HepG2 (cell line): ENCODE results near the gene MAN2A1. TPM values are rescaled to one million over a fixed set of nuclear protein-coding genes. Genes with fewer than 3 reads are reported as not detected.

ENCODE experiments used
- ATAC-seq: fragments of 200-7000 bp; cut with Tn5 transposase; 3 replicates; pipeline ENCODE4 v1.9.1; 2020; ENCODE audit warnings: mild to moderate bottlenecking, moderate library complexity
- BruUV-seq: library from RNA; stranded (reverse); fragments of 400-500 nt; replicated peaks from 2 replicates; lab custom pipeline; 2021; lab: Mats Ljungman, UMichigan
- CTCF ChIA-PET: fragments of 300-600 bp; formaldehyde crosslinking; extraction: SDS; loops from one replicate; lab custom pipeline; 2021; ENCODE audit warnings: low total read pairs, inconsistent platforms, low intra/inter-chr PET ratio; lab: Yijun Ruan, JAX
- POLR2A ChIA-PET: fragments of 350-600 bp; sonication (Branson Sonifier 250); formaldehyde crosslinking; loops from one replicate; lab custom pipeline; 2020; ENCODE audit warnings: antibody characterized with exemption, inconsistent platforms; lab: Yijun Ruan, JAX
- DNase-seq: peaks from one replicate; pipeline ENCODE4 v3.0.0-alpha.2; 2015; ENCODE audit warnings: low spot score
- FAIRE-seq: peaks from 3 replicates; lab custom pipeline; 2011; peaks lifted over from hg19 to GRCh38; lab: Jason Lieb, UNC
- H2AFZ ChIP-seq: one replicate; pipeline ENCODE4 v1.6.1; 2011; ENCODE audit warnings: low read length, inconsistent platforms
- H3K27ac ChIP-seq: fragments of 300-600 bp; 3 replicates; pipeline ENCODE4 v1.8.0; 2011; ENCODE audit warnings: mixed run types, mild to moderate bottlenecking, mixed read lengths, low read length, inconsistent platforms; ENCODE audit not compliant: insufficient read depth; ENCODE audit errors: extremely low read length
- H3K27me3 ChIP-seq, 2 experiments: fragments of 200-600 bp in 1 of 2; 2 replicates in 1 of 2; 3 replicates in 1 of 2; pipeline versions ENCODE4 v1.6.0 to v1.8.0; 2011; ENCODE audit warnings: low read length in 2 of 2, mild to moderate bottlenecking in 2 of 2, moderate library complexity in 2 of 2, inconsistent platforms in 1 of 2; ENCODE audit not compliant: insufficient read depth in 2 of 2, control insufficient read depth in 1 of 2
- H3K36me3 ChIP-seq, 2 experiments: fragments of 200-600 bp in 1 of 2; replicated peaks in 1 of 2; 2 replicates in 1 of 2; 3 replicates in 1 of 2; pipeline versions ENCODE4 v1.5.1 to v1.8.0; 2011; ENCODE audit warnings: low read length in 2 of 2, inconsistent platforms in 1 of 2; ENCODE audit not compliant: insufficient read depth in 2 of 2, control insufficient read depth in 1 of 2
- H3K4me1 ChIP-seq: 2 replicates; pipeline ENCODE4 v1.5.1; 2012; ENCODE audit warnings: low read length, inconsistent platforms; ENCODE audit not compliant: insufficient read depth
- H3K4me2 ChIP-seq: 2 replicates; pipeline ENCODE4 v1.6.0; 2011; ENCODE audit warnings: low read depth, low read length, inconsistent platforms
- H3K4me3 ChIP-seq, 3 experiments: fragments of 200-600 bp in 1 of 3; sonication (generic), shearing (Covaris generic) in 1 of 3; replicated peaks in 1 of 3; 2 replicates each; pipeline ENCODE4 v1.5.1; 2011 to 2016; ENCODE audit warnings: low read length in 3 of 3, inconsistent platforms in 2 of 3, low read depth in 2 of 3, mild to moderate bottlenecking in 2 of 3, control low read depth in 1 of 3, mixed read lengths in 1 of 3; ENCODE audit not compliant: insufficient read depth in 1 of 3
- H3K79me2 ChIP-seq: one replicate; pipeline ENCODE4 v1.6.1; 2011; ENCODE audit warnings: low read length, inconsistent platforms; ENCODE audit not compliant: insufficient read depth
- H3K9ac ChIP-seq: 2 replicates; pipeline ENCODE4 v1.6.0; 2011; ENCODE audit warnings: mild to moderate bottlenecking, low read depth, low read length, inconsistent platforms; ENCODE audit not compliant: insufficient read depth
- H3K9me3 ChIP-seq: 2 replicates; pipeline ENCODE4 v1.5.1; 2012; ENCODE audit warnings: mild to moderate bottlenecking, low read length
- H4K20me1 ChIP-seq: 2 replicates; pipeline ENCODE4 v1.6.0; 2011; ENCODE audit warnings: inconsistent platforms, mild to moderate bottlenecking, low read length, moderate library complexity; ENCODE audit not compliant: insufficient read depth
- MNT ChIP-seq: fragments of 450-650 bp; IDR thresholded peaks from 2 replicates; pipeline ENCODE4 v1.6.1; 2016
- NCOR1 ChIP-seq: fragments of 200-600 bp; sonication (generic); IDR thresholded peaks from 2 replicates; pipeline ENCODE4 v1.7.0; 2017; ENCODE audit warnings: antibody characterized with exemption, low read length, borderline replicate concordance
- NFE2L1 ChIP-seq: sonication (generic); formaldehyde crosslinking; IDR thresholded peaks from 2 replicates; pipeline ENCODE4 v1.4.0; 2020; ENCODE audit warnings: missing genetic modification reagents, mild to moderate bottlenecking, borderline replicate concordance
- RFX5 ChIP-seq: IDR thresholded peaks from 2 replicates; pipeline ENCODE4 v1.6.1; 2011; ENCODE audit warnings: low read depth, low read length, improper control_type of control experiment
- SMYD3 ChIP-seq: sonication (generic); formaldehyde crosslinking; IDR thresholded peaks from 2 replicates; pipeline ENCODE4 v1.8.1; 2023; ENCODE audit warnings: mild to moderate bottlenecking, missing genetic modification reagents
- TAF15 ChIP-seq: fragments of 200-400 bp; formaldehyde crosslinking; IDR thresholded peaks from one replicate; pipeline ENCODE4 v1.6.1; 2018; ENCODE audit warnings: mild to moderate bottlenecking, low read depth, low read length; ENCODE audit not compliant: poor library complexity, severe bottlenecking
- ZMYM4 ChIP-seq: sonication (generic); formaldehyde crosslinking; IDR thresholded peaks from 2 replicates; pipeline ENCODE4 v1.8.1; 2023; ENCODE audit warnings: mild to moderate bottlenecking, missing genetic modification reagents
- ZNF644 ChIP-seq: IDR thresholded peaks from 2 replicates; pipeline ENCODE4 v1.6.1; 2016; ENCODE audit warnings: low read depth
- ZNF670 ChIP-seq: sonication (generic); formaldehyde crosslinking; IDR thresholded peaks from 2 replicates; pipeline ENCODE4 v1.8.0; 2022; ENCODE audit warnings: mild to moderate bottlenecking, missing genetic modification reagents, borderline replicate concordance
- ZNF674 ChIP-seq: sonication (generic); formaldehyde crosslinking; IDR thresholded peaks from 2 replicates; pipeline ENCODE4 v1.5.0; 2020; ENCODE audit warnings: low read depth, mild to moderate bottlenecking, missing genetic modification reagents
- WGBS: methylation state at CpG from one replicate; pipeline ENCODE4 v1.1.6; 2017; ENCODE audit warnings: low lambda C conversion rate; 5-methylcytosine and 5-hydroxymethylcytosine counted together
- in situ Hi-C: cut with HindIII; loops from 2 replicates; pipeline ENCODE4 v1.10.0; 2017; ENCODE audit warnings: low pct_unique_long_range_greater_than_20kb; ENCODE audit not compliant: extremely low pct_ligation_motif_present
- intact Hi-C: fragments of 100-400 bp; cut with micrococcal nuclease; formaldehyde crosslinking; loops from one replicate; pipeline ENCODE4 v1.10.0; 2022; ENCODE audit not compliant: unreplicated experiment
- polyA plus RNA-seq, 8 experiments: library from polyadenylated mRNA; depleted of rRNA in 3 of 8; stranded (reverse) in 7 of 8; unstranded in 1 of 8; fragments of >200 nt; fragmentation: Illumina TruSeq in 4 of 8; extraction: Trizol in 4 of 8; gene quantifications; 2 replicates each; pipeline versions ENCODE4 v1.2.1 to v1.2.3, GENCODE V29; 2011 to 2016; ENCODE audit warnings: low read depth in 4 of 8, missing spikeins in 1 of 8, mixed read lengths in 1 of 8; ENCODE audit not compliant: insufficient read depth in 1 of 8
- total RNA-seq, 5 experiments: library from RNA; depleted of rRNA; stranded (reverse); fragments of >200 nt; fragmentation: Illumina TruSeq; extraction: Trizol; gene quantifications; 2 replicates each; pipeline ENCODE4 v1.2.3, GENCODE V29; 2016; ENCODE audit warnings: low read depth in 1 of 5
- TF ChIP-seq, protein P1 (sequence below), 2 experiments: sonication (generic) in 1 of 2; formaldehyde crosslinking in 1 of 2; IDR thresholded peaks; 2 replicates each; pipeline versions ENCODE4 v1.4.0 to v1.6.1; 2016 to 2020; ENCODE audit warnings: borderline replicate concordance in 1 of 2, low read depth in 1 of 2, mild to moderate bottlenecking in 1 of 2, missing genetic modification reagents in 1 of 2
- TF ChIP-seq, protein P2 (sequence below): sonication (generic); formaldehyde crosslinking; IDR thresholded peaks from 2 replicates; pipeline ENCODE4 v1.4.0; 2020; ENCODE audit warnings: missing genetic modification reagents, mild to moderate bottlenecking, borderline replicate concordance
- TF ChIP-seq, protein P3 (sequence below): sonication (generic); formaldehyde crosslinking; IDR thresholded peaks from 2 replicates; pipeline ENCODE4 v1.8.0; 2022; ENCODE audit warnings: mild to moderate bottlenecking, missing genetic modification reagents; ENCODE audit not compliant: insufficient replicate concordance
- TF ChIP-seq, protein P4 (sequence below): sonication (generic); IDR thresholded peaks from 2 replicates; pipeline ENCODE4 v1.6.1; 2016; ENCODE audit warnings: low read depth, borderline replicate concordance

Gene MAN2A1
- total and polyA plus RNA-seq, 2 of the 13 experiments (the other 11 are each of a cell fraction or from before 2014, with no cell fraction given): 56.2 to 80.5 TPM

DNA sequence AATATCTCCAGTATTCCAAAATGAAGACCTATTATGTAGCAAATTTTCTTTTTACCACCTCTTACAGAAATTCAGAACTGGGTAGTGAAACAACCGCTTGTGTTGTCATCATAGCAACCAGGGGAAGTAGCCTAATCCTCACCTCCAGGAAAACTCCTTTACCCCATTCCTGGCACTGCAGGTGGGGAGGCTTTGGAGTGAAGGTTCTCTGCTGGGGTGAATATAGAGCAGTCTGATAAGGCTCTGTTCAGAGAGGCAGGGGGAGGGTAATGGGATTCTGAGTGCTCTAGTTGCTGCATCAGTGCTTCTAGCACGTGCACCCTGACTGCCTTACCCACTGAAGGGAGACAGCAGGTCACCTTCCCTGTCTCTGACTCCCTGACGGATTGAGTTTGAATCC is 116.2 kb downstream of the MAN2A1 start (continued):
- TF ChIP-seq ZNF644 (CRISPR knock-in tag) (no peak), SMYD3 (CRISPR knock-in tag) (no peak), NFE2L1 (CRISPR knock-in tag) (no peak), ZNF670 (CRISPR knock-in tag) (no peak), NCOR1 (no peak)
- TF ChIP-seq, protein P1, sequence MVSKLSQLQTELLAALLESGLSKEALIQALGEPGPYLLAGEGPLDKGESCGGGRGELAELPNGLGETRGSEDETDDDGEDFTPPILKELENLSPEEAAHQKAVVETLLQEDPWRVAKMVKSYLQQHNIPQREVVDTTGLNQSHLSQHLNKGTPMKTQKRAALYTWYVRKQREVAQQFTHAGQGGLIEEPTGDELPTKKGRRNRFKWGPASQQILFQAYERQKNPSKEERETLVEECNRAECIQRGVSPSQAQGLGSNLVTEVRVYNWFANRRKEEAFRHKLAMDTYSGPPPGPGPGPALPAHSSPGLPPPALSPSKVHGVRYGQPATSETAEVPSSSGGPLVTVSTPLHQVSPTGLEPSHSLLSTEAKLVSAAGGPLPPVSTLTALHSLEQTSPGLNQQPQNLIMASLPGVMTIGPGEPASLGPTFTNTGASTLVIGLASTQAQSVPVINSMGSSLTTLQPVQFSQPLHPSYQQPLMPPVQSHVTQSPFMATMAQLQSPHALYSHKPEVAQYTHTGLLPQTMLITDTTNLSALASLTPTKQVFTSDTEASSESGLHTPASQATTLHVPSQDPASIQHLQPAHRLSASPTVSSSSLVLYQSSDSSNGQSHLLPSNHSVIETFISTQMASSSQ (IDR thresholded peaks at IDR 0.05; ENCODE audit: low read depth): no peak
- TF ChIP-seq, protein P1 (CRISPR knock-in tag; IDR thresholded peaks at IDR 0.05; ENCODE audit: borderline replicate concordance): no peak
- TF ChIP-seq, protein P2, sequence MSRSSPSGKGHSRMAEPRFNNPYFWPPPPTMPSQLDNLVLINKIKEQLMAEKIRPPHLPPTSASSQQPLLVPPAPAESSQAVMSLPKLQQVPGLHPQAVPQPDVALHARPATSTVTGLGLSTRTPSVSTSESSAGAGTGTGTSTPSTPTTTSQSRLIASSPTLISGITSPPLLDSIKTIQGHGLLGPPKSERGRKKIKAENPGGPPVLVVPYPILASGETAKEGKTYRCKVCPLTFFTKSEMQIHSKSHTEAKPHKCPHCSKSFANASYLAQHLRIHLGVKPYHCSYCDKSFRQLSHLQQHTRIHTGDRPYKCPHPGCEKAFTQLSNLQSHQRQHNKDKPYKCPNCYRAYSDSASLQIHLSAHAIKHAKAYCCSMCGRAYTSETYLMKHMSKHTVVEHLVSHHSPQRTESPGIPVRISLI: no peak

GRCh38 chr5:109812698-109813097 is 123.0 kb downstream of the MAN2A1 start:
- FAIRE-seq: no peak
- intact Hi-C loops: no loop called here
- POLR2A ChIA-PET: no interaction called here
- TF ChIP-seq ZNF674 (CRISPR knock-in tag) (no peak), RFX5 (no peak), ZMYM4 (CRISPR knock-in tag) (no peak), TAF15 (no peak), MNT (no peak)
- TF ChIP-seq, protein P3, sequence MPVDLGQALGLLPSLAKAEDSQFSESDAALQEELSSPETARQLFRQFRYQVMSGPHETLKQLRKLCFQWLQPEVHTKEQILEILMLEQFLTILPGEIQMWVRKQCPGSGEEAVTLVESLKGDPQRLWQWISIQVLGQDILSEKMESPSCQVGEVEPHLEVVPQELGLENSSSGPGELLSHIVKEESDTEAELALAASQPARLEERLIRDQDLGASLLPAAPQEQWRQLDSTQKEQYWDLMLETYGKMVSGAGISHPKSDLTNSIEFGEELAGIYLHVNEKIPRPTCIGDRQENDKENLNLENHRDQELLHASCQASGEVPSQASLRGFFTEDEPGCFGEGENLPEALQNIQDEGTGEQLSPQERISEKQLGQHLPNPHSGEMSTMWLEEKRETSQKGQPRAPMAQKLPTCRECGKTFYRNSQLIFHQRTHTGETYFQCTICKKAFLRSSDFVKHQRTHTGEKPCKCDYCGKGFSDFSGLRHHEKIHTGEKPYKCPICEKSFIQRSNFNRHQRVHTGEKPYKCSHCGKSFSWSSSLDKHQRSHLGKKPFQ (CRISPR knock-in tag): no peak
- TF ChIP-seq, protein P4, sequence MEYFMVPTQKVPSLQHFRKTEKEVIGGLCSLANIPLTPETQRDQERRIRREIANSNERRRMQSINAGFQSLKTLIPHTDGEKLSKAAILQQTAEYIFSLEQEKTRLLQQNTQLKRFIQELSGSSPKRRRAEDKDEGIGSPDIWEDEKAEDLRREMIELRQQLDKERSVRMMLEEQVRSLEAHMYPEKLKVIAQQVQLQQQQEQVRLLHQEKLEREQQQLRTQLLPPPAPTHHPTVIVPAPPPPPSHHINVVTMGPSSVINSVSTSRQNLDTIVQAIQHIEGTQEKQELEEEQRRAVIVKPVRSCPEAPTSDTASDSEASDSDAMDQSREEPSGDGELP: no peak

More at GRCh38 chr5:109812698-109813097, 123.0 kb downstream of the MAN2A1 start:
- Histone ChIP-seq H3K9me3 (no peaks in the 10 kb centered on the region), H3K4me3 (no peak overlapping the region), H3K36me3 (peaks cover 0 to 32% of the 10 kb centered on the region in 2 experiments; a peak in 4 of 5 replicates), H3K9ac (no peak overlapping the region), H2AFZ (no peak overlapping the region), H3K79me2 (no peaks in the 10 kb centered on the region), H4K20me1 (no peaks in the 10 kb centered on the region), H3K4me2 (no peak overlapping the region), H3K4me1 (no peaks in the 10 kb centered on the region), H3K27me3 (no peaks in the 10 kb centered on the region), H3K27ac (no peak overlapping the region)
- ATAC-seq: no peak
- DNase-seq: no peak
- CTCF ChIA-PET: no interaction called here
- 96% methylated on average over 2 of the region's 2 CpGs for WGBS
- in situ Hi-C loops: no loop called here
- no TSS peak for BruUV-seq
